ENCODE results near the gene SHISA7.

SHISA7 gene

DNA sequence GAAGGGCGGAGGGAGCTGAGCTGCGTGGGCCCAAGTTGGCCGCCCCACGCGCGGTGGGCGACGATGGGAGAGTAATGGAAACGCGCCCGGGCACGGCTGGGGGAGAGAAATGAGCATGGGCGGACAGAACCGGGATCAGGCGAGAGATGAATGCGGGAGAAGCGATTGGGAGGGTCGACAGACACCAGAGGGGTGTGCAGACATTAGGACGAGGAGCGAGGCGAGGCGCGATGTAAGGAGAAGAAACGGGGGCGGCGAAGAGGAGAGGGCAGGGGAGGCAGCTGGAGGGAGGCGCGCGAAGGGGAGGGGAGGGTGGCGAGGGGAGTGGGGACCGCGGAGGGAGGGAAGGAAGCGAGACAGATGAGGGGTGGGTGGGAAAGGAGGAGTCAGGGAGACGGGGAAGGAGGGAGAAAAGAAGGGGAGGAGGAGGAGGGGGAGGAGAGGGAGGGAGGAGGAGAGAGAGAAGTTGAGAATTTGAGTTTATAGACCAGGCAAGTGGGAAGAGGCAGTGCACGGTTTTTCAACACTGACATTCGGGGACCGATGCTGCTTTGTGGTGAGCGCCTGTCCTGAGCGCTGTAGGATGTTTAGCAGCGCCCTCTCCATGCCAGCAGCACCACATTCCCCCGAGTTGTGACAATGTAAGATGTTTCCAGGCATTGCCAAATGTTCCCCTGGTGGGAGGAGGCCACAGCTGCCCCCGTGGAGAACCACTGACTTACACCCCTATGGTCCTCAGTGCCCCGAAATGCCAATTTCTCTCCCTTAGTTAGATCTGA lies at the start of gene SHISA7:
SHISA7 (minus strand) TSS at position 256 of the 779 bp plus-strand sequence. CDS start 437 bp downstream, outside the sequence.
- DNase-seq, result no peak

- no peak for DNase-seq
Observed at GRCh38 chr19:55492362-55492944, 49.4 kb upstream of the SHISA7 start.

DNA sequence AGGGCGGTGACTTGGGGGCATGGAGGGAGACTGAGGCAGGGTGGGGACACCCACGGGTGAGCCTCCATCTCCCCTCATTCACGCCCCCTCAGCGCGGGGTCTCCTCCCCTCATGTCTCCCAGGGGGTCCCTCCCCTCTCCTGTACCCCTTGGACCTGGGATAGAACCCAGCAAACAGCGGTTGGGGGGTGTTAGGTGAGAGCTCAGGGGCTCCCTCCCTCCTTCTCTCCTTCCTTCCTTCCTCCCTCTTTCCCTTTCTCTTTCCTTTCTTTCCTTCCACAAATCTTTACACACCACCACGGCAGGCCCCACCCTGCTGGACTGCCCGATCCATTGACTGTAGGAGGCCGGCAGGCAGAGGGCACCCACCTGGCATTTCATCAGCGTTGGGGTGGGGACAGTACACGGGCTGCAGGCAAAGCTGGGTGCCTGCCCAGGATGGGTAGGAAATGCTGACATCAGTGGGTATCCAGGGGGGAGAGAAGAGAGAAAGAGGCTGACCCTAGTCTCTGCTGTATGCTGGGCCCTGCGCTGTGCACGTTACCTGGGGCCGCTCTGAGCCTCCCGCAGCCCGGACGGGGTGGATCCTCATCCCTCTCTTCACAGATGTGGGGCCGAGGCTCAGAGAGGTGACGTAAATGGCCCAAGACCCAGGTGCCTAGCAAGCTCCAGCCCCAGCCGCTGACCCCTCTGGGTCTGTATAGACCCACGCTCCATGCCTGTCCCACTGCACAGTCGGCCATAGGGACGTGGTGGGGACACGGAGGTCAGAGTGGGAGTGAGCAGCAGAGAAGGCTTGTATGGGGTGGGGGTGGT lies 48.7 kb upstream of the SHISA7 start:
- DNase-seq, result no peak

DNA sequence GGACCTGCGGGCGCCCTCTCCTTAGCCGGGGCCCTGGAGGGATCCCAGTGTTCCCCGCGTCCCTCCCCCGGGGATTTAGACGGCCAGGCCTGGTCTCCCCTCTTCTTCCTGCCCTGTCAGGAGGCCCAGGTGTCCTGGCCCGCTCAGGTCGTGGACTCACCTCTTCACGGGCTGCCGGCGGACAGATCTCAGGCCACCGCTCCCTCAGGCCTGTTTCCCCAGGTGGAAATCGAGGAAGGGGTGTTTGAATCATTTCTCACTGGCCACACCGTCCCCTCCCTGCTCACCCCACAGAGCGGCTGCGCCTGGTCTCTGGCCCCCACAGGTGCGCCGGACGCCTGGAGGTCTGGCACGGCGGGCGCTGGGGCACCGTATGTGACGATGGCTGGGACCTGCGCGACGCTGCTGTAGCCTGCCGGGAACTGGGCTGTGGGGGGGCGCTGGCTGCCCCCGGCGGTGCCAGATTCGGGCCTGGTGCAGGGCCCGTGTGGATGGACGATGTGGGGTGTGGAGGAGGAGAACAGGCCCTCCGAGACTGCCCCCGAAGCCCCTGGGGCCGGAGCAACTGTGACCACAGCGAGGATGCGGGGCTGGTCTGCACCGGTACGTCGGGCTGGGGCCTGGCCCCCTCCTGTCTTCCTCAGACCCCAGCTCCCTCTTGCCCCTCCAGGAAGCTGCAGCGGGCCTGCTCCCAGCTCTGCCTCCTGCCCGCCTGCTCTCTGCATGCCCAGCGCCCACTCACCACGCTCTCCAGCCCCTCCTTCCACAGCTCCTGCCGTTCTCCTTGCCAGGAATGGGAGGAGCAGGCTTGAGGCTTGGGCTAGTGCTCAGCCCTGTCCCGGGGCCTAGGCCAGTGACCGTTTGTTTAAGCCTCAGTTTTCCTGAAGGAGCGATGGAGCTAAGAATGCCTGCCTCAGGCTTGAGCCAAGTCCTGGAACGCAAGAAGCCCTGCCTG lies 47.7 kb upstream of the SHISA7 start:
- DNase-seq, result no peak

GRCh38 chr19:55489711-55490477 lies 46.8 kb upstream of the SHISA7 start:
- no peak for DNase-seq

DNA sequence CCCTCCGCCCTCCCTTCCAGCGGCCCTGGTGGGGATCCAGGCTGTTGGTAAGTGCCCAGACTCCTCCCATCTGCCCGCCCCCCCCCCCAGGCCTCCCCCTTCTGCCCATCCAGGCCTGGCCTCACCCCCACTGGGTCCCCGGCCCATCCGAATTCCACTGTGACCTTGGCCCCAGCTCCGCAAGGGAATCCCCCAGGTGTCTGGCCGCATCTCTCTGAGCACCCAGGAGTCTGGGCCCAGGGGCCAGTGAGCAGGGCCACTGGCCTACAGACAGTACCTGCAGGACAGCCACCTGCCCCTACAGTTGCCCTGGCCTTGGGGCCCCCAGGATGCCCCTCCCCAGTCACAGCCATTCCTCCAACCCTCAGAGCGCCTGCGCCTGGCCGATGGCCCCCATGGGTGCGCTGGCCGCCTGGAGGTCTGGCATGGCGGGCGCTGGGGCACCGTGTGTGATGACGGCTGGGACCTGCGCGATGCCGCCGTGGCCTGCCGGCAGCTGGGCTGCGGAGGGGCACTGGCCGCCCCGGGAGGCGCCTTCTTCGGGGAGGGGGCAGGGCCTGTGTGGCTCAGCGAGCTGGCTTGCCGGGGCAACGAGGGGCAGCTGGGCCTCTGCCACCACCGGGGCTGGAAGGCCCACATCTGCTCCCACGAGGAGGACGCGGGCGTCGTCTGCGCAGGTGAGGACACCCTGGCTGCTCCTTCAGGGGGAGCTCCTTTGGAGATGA lies 46.0 kb upstream of the SHISA7 start:
- no peak for DNase-seq

- no peak for DNase-seq
Observed at GRCh38 chr19:55487924-55488687, 45.0 kb upstream of the SHISA7 start, which contains the start of gene SSC5D. TSS of gene SSC5D (plus strand) at chr19:55488436. CDS start at chr19:55488590, 154 bp downstream.

DNA sequence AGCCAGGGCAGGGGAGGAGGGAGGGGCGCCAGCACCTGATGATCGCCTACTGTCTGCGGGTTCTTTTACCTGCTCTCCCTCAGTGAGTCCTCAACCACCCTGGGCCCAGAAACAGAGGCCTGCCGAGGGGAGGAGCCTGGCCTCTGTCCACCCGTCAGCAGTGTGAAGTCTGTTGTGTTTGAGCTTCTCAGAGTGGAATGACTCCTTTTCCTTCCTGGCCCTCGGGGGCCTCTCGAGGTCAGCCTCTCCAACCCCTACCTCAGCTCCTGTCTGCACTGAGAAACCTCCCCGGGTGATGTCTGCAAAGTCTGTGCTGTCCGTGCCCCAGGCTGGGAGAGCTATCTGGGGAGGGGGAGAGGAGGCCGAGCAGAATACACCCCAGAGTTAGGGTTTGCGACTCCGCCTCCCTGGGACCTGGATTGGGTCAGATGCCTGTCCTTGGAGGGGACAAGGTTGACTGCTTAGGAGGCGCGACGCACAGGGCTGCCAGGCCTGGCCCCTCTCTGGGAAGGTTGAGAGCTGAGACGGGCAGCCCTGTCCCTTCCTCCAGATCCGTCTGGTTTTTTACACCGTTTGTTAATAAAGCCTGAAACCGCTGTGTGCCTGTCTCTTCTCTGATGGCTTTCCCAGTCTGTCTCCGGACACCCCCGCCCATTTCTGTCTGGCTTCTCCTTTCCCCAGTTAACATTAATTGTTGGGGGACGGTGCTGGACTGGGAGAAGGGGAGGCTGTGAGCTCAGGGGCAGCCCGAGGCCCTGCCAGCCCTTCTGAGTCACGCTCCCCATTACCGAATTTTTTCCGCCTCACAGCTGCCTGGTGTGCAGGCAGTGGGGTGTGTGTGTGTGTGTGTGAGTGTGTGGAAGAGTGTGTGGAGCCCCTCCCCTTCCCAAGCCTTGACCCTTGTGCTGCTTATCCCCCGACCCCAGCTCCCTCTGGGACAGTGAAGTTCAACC lies 44.1 kb upstream of the SHISA7 start:
- DNase-seq, result peak; percentile 75

- DNase-seq, result no peak
Observed at GRCh38 chr19:55486043-55486970, 43.2 kb upstream of the SHISA7 start.

DNA sequence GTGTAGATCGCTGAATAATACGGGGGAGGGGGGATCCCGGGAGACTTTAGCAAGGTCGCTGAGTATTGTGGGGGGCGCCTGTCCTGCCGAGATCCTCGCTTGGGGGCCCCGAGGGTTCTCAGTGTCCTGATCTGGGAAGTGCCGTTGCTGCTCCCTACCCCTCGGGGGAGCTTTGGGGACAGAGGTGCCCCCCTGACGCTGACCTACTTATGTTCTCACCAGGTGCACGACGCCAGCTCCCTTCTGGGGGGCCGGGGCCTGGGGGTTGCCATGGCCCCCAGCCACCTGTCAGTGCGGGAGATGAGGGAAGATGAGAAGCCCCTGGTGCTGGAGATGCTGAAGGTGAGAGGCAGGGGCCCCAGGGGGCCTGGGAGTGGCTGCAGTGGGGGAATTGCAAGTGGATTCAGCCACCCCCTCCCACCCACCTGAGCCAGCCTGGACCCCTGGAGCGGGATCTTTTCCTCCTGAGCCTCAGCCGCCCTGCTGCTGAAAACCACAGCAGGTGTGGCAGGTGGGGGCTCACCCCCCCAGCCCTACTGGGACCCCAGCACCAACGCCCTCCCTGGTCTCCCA lies 42.4 kb upstream of the SHISA7 start:
- no peak for DNase-seq

- peak; percentile 82 for DNase-seq
Observed at GRCh38 chr19:55484593-55485438, 41.7 kb upstream of the SHISA7 start, which contains the start of gene NAT14. TSS of gene NAT14 (plus strand) at chr19:55485188. CDS start at chr19:55485709, 521 bp downstream.

GRCh38 chr19:55483706-55484592 lies 40.8 kb upstream of the SHISA7 start:
- DNase-seq, result no peak

GRCh38 chr19:55482967-55483705 lies 40.0 kb upstream of the SHISA7 start:
- DNase-seq, result no peak

All from stimulated activated CD8-positive, alpha-beta memory T cell treated with anti-CD3 and anti-CD28 coated beads, Interleukin-4, amount 100 ng/mL, for 48 hours (primary cell).